ENCODE data around the gene PLEKHB1.
A peak's percentile ranks its signal among the peaks of the same experiment; 100 is the strongest.
"Not testable (repeated sequence)": the region's sequence is repeated elsewhere in the genome, so short reads cannot be mapped to it uniquely, and the experiment has no call there.

The PLEKHB1 gene

GRCh38 chr11:73648571-73649046 is 2.2 kb downstream of the PLEKHB1 start:
- DNase-seq: no peak

GRCh38 chr11:73649206-73649605 is 2.8 kb downstream of the PLEKHB1 start:
- no peak for DNase-seq

- no peak for DNase-seq
Measured at GRCh38 chr11:73650400-73650799, 4.0 kb downstream of the PLEKHB1 start.

- DNase-seq: no peak
Measured at GRCh38 chr11:73651252-73651651, 4.9 kb downstream of the PLEKHB1 start.

GRCh38 chr11:73651661-73652045 is 5.3 kb downstream of the PLEKHB1 start:
- DNase-seq: no peak

GRCh38 chr11:73652046-73652730 is 5.8 kb downstream of the PLEKHB1 start:
- no peak for DNase-seq

- no peak for DNase-seq
Measured at GRCh38 chr11:73652856-73653559, 6.6 kb downstream of the PLEKHB1 start.

- no peak for DNase-seq
Measured at GRCh38 chr11:73653996-73654395, 7.6 kb downstream of the PLEKHB1 start.

GRCh38 chr11:73654482-73655021 is 8.2 kb downstream of the PLEKHB1 start:
- no peak for DNase-seq

GRCh38 chr11:73655686-73656085 is 9.3 kb downstream of the PLEKHB1 start:
- DNase-seq: no peak

GRCh38 chr11:73656985-73657384 is 10.6 kb downstream of the PLEKHB1 start:
- DNase-seq: no peak

- DNase-seq: no peak
Measured at GRCh38 chr11:73659961-73660360, 13.6 kb downstream of the PLEKHB1 start.

GRCh38 chr11:73660497-73661034 is 14.2 kb downstream of the PLEKHB1 start:
- no peak for DNase-seq

GRCh38 chr11:73661035-73661628 is 14.8 kb downstream of the PLEKHB1 start:
- peak; percentile 58 to 92 for DNase-seq

- no peak for DNase-seq
Measured at GRCh38 chr11:73662445-73663157, 16.2 kb downstream of the PLEKHB1 start.

- no peak for DNase-seq
Measured at GRCh38 chr11:73663604-73664495, 17.5 kb downstream of the PLEKHB1 start.

- DNase-seq: no peak
Measured at GRCh38 chr11:73664877-73665276, 18.5 kb downstream of the PLEKHB1 start.

GRCh38 chr11:73667891-73668290 is 21.5 kb downstream of the PLEKHB1 start:
- no peak for DNase-seq

- DNase-seq: no peak
Measured at GRCh38 chr11:73670808-73671207, 24.4 kb downstream of the PLEKHB1 start.

- no peak for DNase-seq
Measured at GRCh38 chr11:73671701-73672100, 25.3 kb downstream of the PLEKHB1 start.

- DNase-seq: not testable (repeated sequence)
Measured at GRCh38 chr11:73676552-73676951, 30.2 kb downstream of the PLEKHB1 start.

GRCh38 chr11:73680687-73681086 is 34.3 kb downstream of the PLEKHB1 start:
- no peak for DNase-seq

All from NCI-H446 (cell line).